Spleen (tissue), 7 donors: ENCODE data around the gene COBLL1.

Experiments
- CTCF ChIP-seq, 11 experiments: fragments of 200-600 bp in 7 of 11; fragments of 450-650 bp in 4 of 11; sonication (generic) in 4 of 11; IDR thresholded peaks in 8 of 11; conservative IDR thresholded peaks in 3 of 11; 1 replicate in 7 of 11; 2 replicates in 4 of 11; pipeline versions ENCODE4 v1.4.0 to v1.8.0; 2016 to 2021; ENCODE audit warnings: antibody characterized with exemption in 11 of 11, inconsistent platforms in 4 of 11, mild to moderate bottlenecking in 1 of 11
- POLR2AphosphoS5 ChIP-seq, 3 donors: sonication (generic); formaldehyde crosslinking; IDR thresholded peaks; one replicate each; pipeline ENCODE4 v1.5.1; 2017; ENCODE audit warnings: antibody characterized with exemption in 3 of 3
- donor health status: DM: no; HTN: no; CAD: no; lungs with moderate emphysema.
- donor health status: DM: no; HTN: no; CAD: no.
- donor health status: DM: no; HTN: no; CAD: no.

- TF ChIP-seq POLR2AphosphoS5 (IDR thresholded peaks at IDR 0.05), result no peak
- no peak for TF ChIP-seq CTCF (IDR thresholded peaks at IDR 0.05 in 8 of 11, conservative IDR thresholded peaks at IDR 0.05 in 3 of 11)
Observed at GRCh38 chr2:164703915-164704706, 137.5 kb downstream of the COBLL1 start.
